ENCODE measurements around the gene SMIM32.

SMIM32 gene

DNA sequence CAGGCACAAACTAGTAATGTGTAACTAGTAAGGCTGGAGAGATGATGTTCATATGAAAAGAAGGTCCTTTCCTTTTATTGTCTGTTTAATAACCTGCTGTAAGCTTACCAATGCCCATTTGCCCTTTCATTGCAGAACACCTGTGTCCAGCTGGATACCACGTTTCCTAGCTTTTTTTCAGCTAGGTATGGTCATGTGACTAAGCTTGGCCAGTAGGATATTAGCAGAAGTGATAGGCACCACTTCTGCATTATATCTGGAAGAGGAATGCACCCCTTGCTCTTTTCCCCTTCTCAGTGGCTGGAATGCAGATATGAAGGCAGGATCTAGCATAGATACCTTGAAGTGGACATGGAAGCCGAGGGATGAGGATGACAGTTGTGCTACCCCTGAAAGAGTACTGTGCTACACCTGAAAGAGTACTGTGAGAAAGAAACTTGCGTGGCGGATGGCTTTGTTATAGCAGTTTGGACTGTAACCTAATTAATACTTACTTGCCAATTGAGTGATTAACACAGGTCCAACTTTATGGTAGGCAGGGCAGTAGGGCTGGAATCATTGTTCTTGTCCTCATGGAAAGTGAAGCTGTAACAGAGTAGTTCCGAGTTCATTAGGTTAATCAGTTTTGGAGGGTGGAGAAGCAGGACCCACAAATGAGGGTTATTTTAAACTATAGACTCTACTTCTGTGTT lies 6.8 kb downstream of the SMIM32 start:
- H3K4me3 ChIP-seq (ENCODE audit: insufficient read length, low read depth): no peak overlapping the region
- H3K4me1 ChIP-seq (ENCODE audit: insufficient read depth, insufficient read length): no peaks in the 10 kb centered on the region
- H3K9ac ChIP-seq (ENCODE audit: insufficient read length, low read depth): no peak overlapping the region
- no peaks in the 10 kb centered on the region for H3K9me3 ChIP-seq (ENCODE audit: insufficient read depth, low read length)
- DNase-seq (ENCODE audit: low read depth, low spot score): no peak
- H3K36me3 ChIP-seq (ENCODE audit: insufficient read depth, insufficient read length, low read length): no peaks in the 10 kb centered on the region
- TF ChIP-seq YY1 (IDR thresholded peaks at IDR 0.05; ENCODE audit: insufficient read depth, insufficient read length) (no peak), SUZ12 (IDR thresholded peaks at IDR 0.05; ENCODE audit: extremely low read depth, insufficient read depth, insufficient read length) (no peak), ZNF274 (IDR thresholded peaks at IDR 0.05; ENCODE audit: low read depth, low read length) (no peak)
- peaks cover 18% of the 10 kb centered on the region for H3K27me3 ChIP-seq (ENCODE audit: insufficient read depth, insufficient read length)

DNA sequence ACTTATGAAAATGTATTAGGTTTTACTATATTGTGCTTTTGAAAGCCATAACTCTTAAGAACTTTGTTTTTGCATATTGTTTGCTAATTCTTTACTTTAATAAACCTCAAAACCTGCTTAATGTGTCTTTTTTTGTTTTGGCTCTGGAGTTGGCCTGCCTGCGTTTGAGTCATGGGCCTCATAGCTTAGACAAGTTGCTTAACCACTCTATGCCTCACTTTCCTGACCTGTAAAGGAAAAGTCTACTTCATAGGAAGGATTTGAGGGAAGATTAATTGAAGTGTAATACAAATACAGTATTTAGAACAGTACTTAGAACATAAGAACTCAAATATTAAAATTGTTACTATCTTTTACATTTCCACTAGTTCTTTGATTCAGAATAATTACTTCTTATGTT lies 10.3 kb downstream of the SMIM32 start:
- DNase-seq (ENCODE audit: low read depth, low spot score): no peak
- Histone ChIP-seq H3K9me3 (ENCODE audit: insufficient read depth, low read length) (no peaks in the 10 kb centered on the region), H3K4me3 (ENCODE audit: insufficient read length, low read depth) (no peak overlapping the region), H3K27me3 (ENCODE audit: insufficient read depth, insufficient read length) (no peaks in the 10 kb centered on the region), H3K36me3 (ENCODE audit: insufficient read depth, insufficient read length, low read length) (peaks cover 25% of the 10 kb centered on the region), H3K4me1 (ENCODE audit: insufficient read depth, insufficient read length) (no peaks in the 10 kb centered on the region), H3K9ac (ENCODE audit: insufficient read length, low read depth) (no peak overlapping the region)
- TF ChIP-seq YY1 (IDR thresholded peaks at IDR 0.05; ENCODE audit: insufficient read depth, insufficient read length): no peak
- no peak for TF ChIP-seq ZNF274 (IDR thresholded peaks at IDR 0.05; ENCODE audit: low read depth, low read length)
- no peak for TF ChIP-seq SUZ12 (IDR thresholded peaks at IDR 0.05; ENCODE audit: extremely low read depth, insufficient read depth, insufficient read length)

DNA sequence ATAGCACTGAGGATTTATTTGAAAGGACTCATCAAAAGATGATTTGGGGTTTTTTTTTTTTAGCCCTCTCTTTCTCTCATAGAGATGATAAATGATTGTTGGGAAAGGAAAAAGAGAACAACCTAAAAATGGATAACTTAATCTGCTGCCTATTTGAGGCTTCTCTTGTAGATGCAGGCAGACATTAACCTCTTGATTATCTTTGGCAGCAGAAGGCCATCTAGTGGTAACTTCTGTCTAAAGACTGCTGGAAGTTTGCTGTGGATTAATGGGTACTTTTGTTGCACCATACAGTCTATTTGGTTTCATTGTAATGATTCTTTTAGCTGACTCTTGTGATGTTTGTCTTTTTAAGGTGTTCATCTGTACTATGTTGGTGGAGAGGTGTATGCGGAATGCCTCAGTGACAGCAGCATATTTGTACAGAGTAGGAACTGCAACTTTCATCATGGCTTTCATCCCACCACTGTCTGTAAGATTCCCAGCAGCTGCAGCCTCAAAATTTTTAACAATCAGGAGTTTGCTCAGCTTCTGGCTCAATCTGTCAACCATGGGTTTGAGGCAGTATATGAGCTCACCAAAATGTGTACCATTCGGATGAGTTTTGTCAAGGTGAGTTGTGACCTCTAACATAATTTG lies 18.8 kb downstream of the SMIM32 start:
- no peak overlapping the region for H3K4me3 ChIP-seq (ENCODE audit: insufficient read length, low read depth)
- H3K9me3 ChIP-seq (ENCODE audit: insufficient read depth, low read length): no peaks in the 10 kb centered on the region
- no peak for TF ChIP-seq ZNF274 (IDR thresholded peaks at IDR 0.05; ENCODE audit: low read depth, low read length)
- no peak for TF ChIP-seq SUZ12 (IDR thresholded peaks at IDR 0.05; ENCODE audit: extremely low read depth, insufficient read depth, insufficient read length)
- TF ChIP-seq YY1 (IDR thresholded peaks at IDR 0.05; ENCODE audit: insufficient read depth, insufficient read length): no peak
- H3K4me1 ChIP-seq (ENCODE audit: insufficient read depth, insufficient read length): no peaks in the 10 kb centered on the region
- H3K27me3 ChIP-seq (ENCODE audit: insufficient read depth, insufficient read length): no peaks in the 10 kb centered on the region
- peaks cover 49% of the 10 kb centered on the region for H3K36me3 ChIP-seq (ENCODE audit: insufficient read depth, insufficient read length, low read length)
- no peak for DNase-seq (ENCODE audit: low read depth, low spot score)
- H3K9ac ChIP-seq (ENCODE audit: insufficient read length, low read depth): no peak overlapping the region

DNA sequence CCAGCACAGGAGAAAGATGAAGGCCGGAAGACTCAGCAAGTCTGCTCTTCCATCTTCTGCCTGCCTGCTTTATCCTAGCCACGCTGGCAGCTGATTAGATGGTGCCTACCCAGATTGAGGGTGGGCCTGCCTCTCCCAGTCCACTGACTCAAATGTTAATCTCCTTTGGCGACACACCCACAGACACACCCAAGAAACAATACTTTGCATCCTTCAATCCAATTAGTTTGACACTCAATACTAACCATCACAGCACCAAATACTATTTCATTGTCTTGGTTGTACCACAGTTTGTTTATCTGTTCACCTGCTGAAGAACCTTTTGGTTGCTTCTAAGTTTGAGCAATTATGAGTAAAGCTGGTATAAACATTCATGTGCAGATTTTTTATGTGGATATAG lies 23.7 kb downstream of the SMIM32 start:
- no peak for TF ChIP-seq ZNF274 (IDR thresholded peaks at IDR 0.05; ENCODE audit: low read depth, low read length)
- no peak for TF ChIP-seq SUZ12 (IDR thresholded peaks at IDR 0.05; ENCODE audit: extremely low read depth, insufficient read depth, insufficient read length)
- no peak for TF ChIP-seq YY1 (IDR thresholded peaks at IDR 0.05; ENCODE audit: insufficient read depth, insufficient read length)
- Histone ChIP-seq H3K4me1 (ENCODE audit: insufficient read depth, insufficient read length) (no peaks in the 10 kb centered on the region), H3K9ac (ENCODE audit: insufficient read length, low read depth) (no peak overlapping the region), H3K36me3 (ENCODE audit: insufficient read depth, insufficient read length, low read length) (peaks cover 25% of the 10 kb centered on the region), H3K9me3 (ENCODE audit: insufficient read depth, low read length) (no peaks in the 10 kb centered on the region), H3K4me3 (ENCODE audit: insufficient read length, low read depth) (no peak overlapping the region), H3K27me3 (ENCODE audit: insufficient read depth, insufficient read length) (no peaks in the 10 kb centered on the region)
- no peak for DNase-seq (ENCODE audit: low read depth, low spot score)

GRCh38 chr5:136166909-136167308 lies 26.1 kb downstream of the SMIM32 start:
- no peak for DNase-seq (ENCODE audit: low read depth, low spot score)
- no peak overlapping the region for H3K9ac ChIP-seq (ENCODE audit: insufficient read length, low read depth)
- no peaks in the 10 kb centered on the region for H3K4me1 ChIP-seq (ENCODE audit: insufficient read depth, insufficient read length)
- no peaks in the 10 kb centered on the region for H3K27me3 ChIP-seq (ENCODE audit: insufficient read depth, insufficient read length)
- H3K9me3 ChIP-seq (ENCODE audit: insufficient read depth, low read length): no peaks in the 10 kb centered on the region
- TF ChIP-seq YY1 (IDR thresholded peaks at IDR 0.05; ENCODE audit: insufficient read depth, insufficient read length) (no peak), SUZ12 (IDR thresholded peaks at IDR 0.05; ENCODE audit: extremely low read depth, insufficient read depth, insufficient read length) (no peak), ZNF274 (IDR thresholded peaks at IDR 0.05; ENCODE audit: low read depth, low read length) (no peak)
- H3K36me3 ChIP-seq (ENCODE audit: insufficient read depth, insufficient read length, low read length): peaks cover 38% of the 10 kb centered on the region
- H3K4me3 ChIP-seq (ENCODE audit: insufficient read length, low read depth): no peak overlapping the region

- Histone ChIP-seq H3K4me3 (ENCODE audit: insufficient read length, low read depth) (no peak overlapping the region), H3K27me3 (ENCODE audit: insufficient read depth, insufficient read length) (no peaks in the 10 kb centered on the region), H3K9me3 (ENCODE audit: insufficient read depth, low read length) (no peaks in the 10 kb centered on the region), H3K9ac (ENCODE audit: insufficient read length, low read depth) (no peak overlapping the region), H3K4me1 (ENCODE audit: insufficient read depth, insufficient read length) (no peaks in the 10 kb centered on the region), H3K36me3 (ENCODE audit: insufficient read depth, insufficient read length, low read length) (peaks cover 51% of the 10 kb centered on the region)
- DNase-seq (ENCODE audit: low read depth, low spot score): no peak
- TF ChIP-seq YY1 (IDR thresholded peaks at IDR 0.05; ENCODE audit: insufficient read depth, insufficient read length) (no peak), ZNF274 (IDR thresholded peaks at IDR 0.05; ENCODE audit: low read depth, low read length) (no peak), SUZ12 (IDR thresholded peaks at IDR 0.05; ENCODE audit: extremely low read depth, insufficient read depth, insufficient read length) (no peak)
These were observed 28.7 kb downstream of the SMIM32 start for GRCh38 chr5:136164226-136164625.

DNA sequence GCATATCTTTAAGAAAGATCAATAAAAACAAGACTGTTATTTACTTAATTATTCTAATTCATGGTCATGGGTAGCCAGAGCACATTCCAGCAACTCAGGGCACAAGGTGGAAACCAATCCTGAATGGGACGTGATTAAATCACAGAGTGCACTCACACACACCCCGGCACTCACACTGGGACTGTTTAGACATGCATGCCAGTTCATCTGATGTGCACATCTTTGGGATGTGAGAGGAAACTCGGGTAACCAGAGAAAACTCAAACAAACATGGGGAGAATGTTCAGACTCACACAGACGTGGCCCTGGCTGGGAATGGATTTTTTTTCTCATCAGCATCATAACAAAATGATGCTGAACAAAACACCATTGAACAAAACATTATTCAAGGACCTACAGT lies 31.0 kb downstream of the SMIM32 start:
- DNase-seq (ENCODE audit: low read depth, low spot score): no peak
- Histone ChIP-seq H3K4me1 (ENCODE audit: insufficient read depth, insufficient read length) (no peaks in the 10 kb centered on the region), H3K4me3 (ENCODE audit: insufficient read length, low read depth) (no peak overlapping the region), H3K36me3 (ENCODE audit: insufficient read depth, insufficient read length, low read length) (peaks cover 52% of the 10 kb centered on the region), H3K9me3 (ENCODE audit: insufficient read depth, low read length) (no peaks in the 10 kb centered on the region), H3K27me3 (ENCODE audit: insufficient read depth, insufficient read length) (no peaks in the 10 kb centered on the region), H3K9ac (ENCODE audit: insufficient read length, low read depth) (no peak overlapping the region)
- no peak for TF ChIP-seq ZNF274 (IDR thresholded peaks at IDR 0.05; ENCODE audit: low read depth, low read length)
- TF ChIP-seq SUZ12 (IDR thresholded peaks at IDR 0.05; ENCODE audit: extremely low read depth, insufficient read depth, insufficient read length): no peak

All from NT2/D1 (cell line).